ENCODE data around the gene FOXP1.

DNA sequence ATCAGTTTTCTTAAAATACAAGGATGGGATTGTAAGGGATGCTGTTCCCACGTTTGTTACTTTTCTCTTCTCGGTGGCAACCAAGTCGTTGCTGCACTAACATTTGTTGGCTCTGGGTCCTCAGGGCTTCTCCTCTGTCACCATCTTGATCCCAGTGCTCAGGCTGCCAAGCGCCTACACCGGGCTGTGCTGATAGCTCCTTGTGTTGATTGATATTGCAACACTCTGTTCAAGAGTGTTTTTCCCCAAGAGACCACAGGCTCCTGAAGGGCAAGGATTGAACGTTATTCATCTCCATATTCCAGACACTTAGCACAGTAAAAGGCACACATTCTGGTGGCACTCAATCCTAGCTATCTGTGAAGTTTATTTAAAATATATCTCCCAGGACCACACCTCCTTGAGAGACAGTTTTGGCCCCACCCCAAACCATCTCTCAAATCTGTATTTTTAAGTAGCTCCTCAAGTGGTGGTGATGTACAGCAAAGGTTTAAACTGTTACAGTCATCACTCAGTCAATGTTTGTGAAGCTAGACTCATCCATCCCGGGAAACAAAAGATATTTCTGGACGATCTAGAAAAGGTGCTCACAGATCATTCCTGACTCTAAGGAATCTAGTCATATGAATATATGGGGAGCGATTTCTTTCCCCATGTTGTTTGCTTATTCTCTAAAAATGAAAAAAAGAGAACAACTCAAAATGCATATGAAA is 38.5 kb upstream of the FOXP1 start:
- TF ChIP-seq POLR2A (IDR thresholded peaks at IDR 0.05; ENCODE audit: low read depth) (no peak), POLR2AphosphoS5 (IDR thresholded peaks at IDR 0.05) (no peak), EP300 (IDR thresholded peaks at IDR 0.05) (no peak)
- TF ChIP-seq, protein P1, sequence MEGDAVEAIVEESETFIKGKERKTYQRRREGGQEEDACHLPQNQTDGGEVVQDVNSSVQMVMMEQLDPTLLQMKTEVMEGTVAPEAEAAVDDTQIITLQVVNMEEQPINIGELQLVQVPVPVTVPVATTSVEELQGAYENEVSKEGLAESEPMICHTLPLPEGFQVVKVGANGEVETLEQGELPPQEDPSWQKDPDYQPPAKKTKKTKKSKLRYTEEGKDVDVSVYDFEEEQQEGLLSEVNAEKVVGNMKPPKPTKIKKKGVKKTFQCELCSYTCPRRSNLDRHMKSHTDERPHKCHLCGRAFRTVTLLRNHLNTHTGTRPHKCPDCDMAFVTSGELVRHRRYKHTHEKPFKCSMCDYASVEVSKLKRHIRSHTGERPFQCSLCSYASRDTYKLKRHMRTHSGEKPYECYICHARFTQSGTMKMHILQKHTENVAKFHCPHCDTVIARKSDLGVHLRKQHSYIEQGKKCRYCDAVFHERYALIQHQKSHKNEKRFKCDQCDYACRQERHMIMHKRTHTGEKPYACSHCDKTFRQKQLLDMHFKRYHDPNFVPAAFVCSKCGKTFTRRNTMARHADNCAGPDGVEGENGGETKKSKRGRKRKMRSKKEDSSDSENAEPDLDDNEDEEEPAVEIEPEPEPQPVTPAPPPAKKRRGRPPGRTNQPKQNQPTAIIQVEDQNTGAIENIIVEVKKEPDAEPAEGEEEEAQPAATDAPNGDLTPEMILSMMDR (IDR thresholded peaks at IDR 0.05) = no peak

Measured in esophagus muscularis mucosa (tissue), 4 donors.